Omental fat pad (tissue), 4 donors: ENCODE data around the gene AFP. TPM values are rescaled to one million over a fixed set of nuclear protein-coding genes. Genes with fewer than 3 reads are reported as not detected.

ENCODE experiments used
- ATAC-seq: fragments of 150-250 bp; one replicate; pipeline ENCODE4 v1.9.1; 2016; ENCODE audit warnings: mild to moderate bottlenecking, moderate library complexity; ENCODE audit not compliant: low FRiP score
- DNase-seq: peaks from one replicate; pipeline ENCODE4 v3.0.0-alpha.2; 2019; ENCODE audit warnings: low spot score
- CTCF ChIP-seq, 3 donors: fragments of 450-650 bp; IDR thresholded peaks; one replicate each; pipeline ENCODE4 v1.5.1; 2016 to 2017; ENCODE audit warnings: antibody characterized with exemption in 3 of 3, mild to moderate bottlenecking in 3 of 3, moderate library complexity in 2 of 3
- total RNA-seq, 4 donors: library from RNA; depleted of rRNA; stranded (reverse); fragments of >200 nt; gene quantifications; one replicate each; pipeline ENCODE4 v1.1.0, GENCODE V29; 2016

Gene AFP
- total RNA-seq, 4 donors from 2014 or later: not detected

- DNase-seq (no peak), ATAC-seq (no peak)
- TF ChIP-seq CTCF (IDR thresholded peaks at IDR 0.05): no peak
These were observed 41.2 kb downstream of the AFP start for GRCh38 chr4:73477176-73477575.

GRCh38 chr4:73479323-73479722 is 43.3 kb downstream of the AFP start:
- no peak for ATAC-seq
- TF ChIP-seq CTCF (IDR thresholded peaks at IDR 0.05): no peak
- DNase-seq: no peak

- DNase-seq (no peak), ATAC-seq (no peak)
- no peak for TF ChIP-seq CTCF (IDR thresholded peaks at IDR 0.05)
These were observed 45.3 kb downstream of the AFP start, which contains the start of gene AFM for GRCh38 chr4:73481358-73481757. TSS of gene AFM (plus strand) at chr4:73481745. CDS start at chr4:73481776, 31 bp downstream.

- DNase-seq (no peak), ATAC-seq (no peak)
- no peak for TF ChIP-seq CTCF (IDR thresholded peaks at IDR 0.05)
These were observed 49.1 kb downstream of the AFP start for GRCh38 chr4:73485085-73485484.

- no peak for TF ChIP-seq CTCF (IDR thresholded peaks at IDR 0.05)
- DNase-seq: no peak
- ATAC-seq: no peak
These were observed 49.6 kb downstream of the AFP start for GRCh38 chr4:73485596-73485995.

GRCh38 chr4:73486497-73486896 is 50.5 kb downstream of the AFP start:
- TF ChIP-seq CTCF (IDR thresholded peaks at IDR 0.05): no peak
- DNase-seq: no peak
- no peak for ATAC-seq

GRCh38 chr4:73487233-73487632 is 51.2 kb downstream of the AFP start:
- ATAC-seq (no peak), DNase-seq (no peak)
- no peak for TF ChIP-seq CTCF (IDR thresholded peaks at IDR 0.05)
